Measurements from ENCODE around the gene MAP7.

- TF ChIP-seq CTCF (IDR thresholded peaks at IDR 0.05) (no peak), EP300 (IDR thresholded peaks at IDR 0.05) (no peak)
Measured at GRCh38 chr6:136403110-136403980, 146.9 kb downstream of the MAP7 start.
